ENCODE results near the gene CSK. TPM values are rescaled to one million over a fixed set of nuclear protein-coding genes. Genes with fewer than 3 reads are reported as not detected.

CSK gene
- total RNA-seq, 4 donors from 2014 or later = 30.6 to 130 (median 45.2) TPM

GRCh38 chr15:74825866-74826265, 44.0 kb downstream of the CSK start:
- no peak overlapping the region for H3K4me3 ChIP-seq
- no peak for DNase-seq
- 41 to 62% methylated on average over 6 to 7 of the region's 10 CpGs for WGBS, 2 donors
- no peak overlapping the region for H3K27ac ChIP-seq
- intact Hi-C loops (cut with DNase I) = no loop called here
- no peaks in the 10 kb centered on the region for H3K36me3 ChIP-seq
- H3K9me3 ChIP-seq = no peaks in the 10 kb centered on the region
- H3K27me3 ChIP-seq = peaks cover 0 to 56% (median 2%) of the 10 kb centered on the region in 4 donors
- peaks cover 0 to 9% (median 0%) of the 10 kb centered on the region in 3 donors for H3K4me1 ChIP-seq
- no peak for TF ChIP-seq POLR2A (IDR thresholded peaks at IDR 0.05)
- TF ChIP-seq, protein P1, sequence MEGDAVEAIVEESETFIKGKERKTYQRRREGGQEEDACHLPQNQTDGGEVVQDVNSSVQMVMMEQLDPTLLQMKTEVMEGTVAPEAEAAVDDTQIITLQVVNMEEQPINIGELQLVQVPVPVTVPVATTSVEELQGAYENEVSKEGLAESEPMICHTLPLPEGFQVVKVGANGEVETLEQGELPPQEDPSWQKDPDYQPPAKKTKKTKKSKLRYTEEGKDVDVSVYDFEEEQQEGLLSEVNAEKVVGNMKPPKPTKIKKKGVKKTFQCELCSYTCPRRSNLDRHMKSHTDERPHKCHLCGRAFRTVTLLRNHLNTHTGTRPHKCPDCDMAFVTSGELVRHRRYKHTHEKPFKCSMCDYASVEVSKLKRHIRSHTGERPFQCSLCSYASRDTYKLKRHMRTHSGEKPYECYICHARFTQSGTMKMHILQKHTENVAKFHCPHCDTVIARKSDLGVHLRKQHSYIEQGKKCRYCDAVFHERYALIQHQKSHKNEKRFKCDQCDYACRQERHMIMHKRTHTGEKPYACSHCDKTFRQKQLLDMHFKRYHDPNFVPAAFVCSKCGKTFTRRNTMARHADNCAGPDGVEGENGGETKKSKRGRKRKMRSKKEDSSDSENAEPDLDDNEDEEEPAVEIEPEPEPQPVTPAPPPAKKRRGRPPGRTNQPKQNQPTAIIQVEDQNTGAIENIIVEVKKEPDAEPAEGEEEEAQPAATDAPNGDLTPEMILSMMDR (IDR thresholded peaks at IDR 0.05) = no peak

DNA sequence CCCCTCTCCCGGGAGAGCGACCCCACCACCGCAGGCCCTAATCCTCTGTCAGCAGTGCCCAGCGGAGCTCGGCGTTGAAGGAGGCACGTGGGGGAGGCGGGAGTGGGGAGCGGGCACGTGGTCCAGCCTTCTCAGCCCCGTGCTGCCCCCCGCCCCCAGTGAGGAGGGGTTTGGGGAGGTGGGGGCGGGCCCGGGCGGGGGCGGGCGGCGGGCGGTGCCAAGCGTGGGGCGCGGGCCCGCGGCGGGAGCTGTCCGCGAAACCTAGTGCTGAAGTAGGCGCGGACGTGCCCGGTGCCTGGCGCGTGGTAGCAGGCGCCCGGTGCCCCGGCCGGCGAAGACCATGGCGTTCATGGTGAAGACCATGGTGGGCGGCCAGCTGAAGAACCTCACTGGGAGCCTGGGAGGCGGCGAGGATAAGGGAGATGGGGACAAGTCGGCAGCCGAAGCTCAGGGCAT, 44.5 kb downstream of the CSK start, which contains the start of gene CPLX3:
Gene CPLX3, plus strand, starts transcription at position 264 of the 456 bp plus-strand sequence. Its CDS starts 77 bp downstream, at position 341.
- no peak for DNase-seq
- TF ChIP-seq POLR2A (IDR thresholded peaks at IDR 0.05) = no peak
- TF ChIP-seq, protein P1 (IDR thresholded peaks at IDR 0.05) = no peak
- Histone ChIP-seq H3K36me3 (no peaks in the 10 kb centered on the region), H3K27me3 (peaks cover 0 to 56% (median 2%) of the 10 kb centered on the region in 4 donors), H3K27ac (no peak within 1 kb of the TSS), H3K9me3 (no peaks in the 10 kb centered on the region), H3K4me3 (no peak within 1 kb of the TSS), H3K4me1 (peaks cover 0 to 14% (median 0%) of the 10 kb centered on the region in 3 donors)
- intact Hi-C loops (cut with DNase I) = no loop called here
- WGBS, 2 donors = 7 to 20% methylated on average over 2 to 10 of the region's 44 CpGs

DNA sequence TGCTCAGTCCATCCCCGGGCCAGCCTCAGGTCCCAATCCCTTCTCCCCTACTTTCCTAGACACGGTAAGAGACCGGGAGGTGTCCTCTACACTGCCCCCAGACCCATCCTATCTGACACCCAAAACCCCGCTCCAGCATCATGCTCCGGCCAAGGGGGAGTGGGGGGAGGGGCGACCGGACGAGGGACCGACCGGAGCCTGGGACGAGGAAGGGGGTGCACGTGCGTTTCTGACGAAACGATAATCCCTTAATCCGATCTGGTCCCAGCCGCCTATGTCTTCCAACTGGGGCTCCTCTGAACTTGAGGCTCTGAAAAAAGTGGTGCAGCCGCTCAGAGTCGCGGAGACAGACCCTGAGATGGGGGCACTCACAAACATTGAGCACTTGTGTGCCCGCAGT, 45.0 kb downstream of the CSK start:
- intact Hi-C loops (cut with DNase I) = no loop called here
- peaks cover 0 to 56% (median 2%) of the 10 kb centered on the region in 4 donors for H3K27me3 ChIP-seq
- TF ChIP-seq, protein P1 (IDR thresholded peaks at IDR 0.05) = no peak
- no peak for TF ChIP-seq POLR2A (IDR thresholded peaks at IDR 0.05)
- DNase-seq = no peak
- H3K27ac ChIP-seq = no peak overlapping the region
- H3K36me3 ChIP-seq = no peaks in the 10 kb centered on the region
- peaks cover 0 to 19% (median 0%) of the 10 kb centered on the region in 3 donors for H3K4me1 ChIP-seq
- 14 to 18% methylated on average over 8 to 11 of the region's 21 CpGs for WGBS, 2 donors
- no peaks in the 10 kb centered on the region for H3K9me3 ChIP-seq
- H3K4me3 ChIP-seq = no peak overlapping the region

DNA sequence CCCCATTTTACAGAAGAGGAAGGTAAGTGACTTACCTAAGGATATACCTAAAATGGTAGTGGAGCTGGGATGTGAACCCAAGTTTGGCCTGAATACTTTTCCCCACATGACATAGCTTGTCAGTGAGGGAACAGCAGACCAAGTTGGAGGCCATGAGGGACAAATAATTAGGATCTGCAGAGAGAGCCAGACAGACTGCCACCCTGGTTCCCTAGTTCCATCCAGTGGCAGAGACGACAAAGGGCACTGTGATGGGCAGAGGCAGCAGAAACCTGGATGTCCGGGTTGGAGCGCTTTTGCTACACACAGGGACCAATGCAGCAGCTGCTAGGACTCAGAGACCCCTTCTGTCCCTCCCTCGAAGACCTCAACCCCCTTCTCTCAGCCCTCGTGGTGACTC, 45.7 kb downstream of the CSK start:
- Histone ChIP-seq H3K36me3 (no peaks in the 10 kb centered on the region), H3K4me3 (no peak overlapping the region), H3K4me1 (peaks cover 0 to 23% (median 0%) of the 10 kb centered on the region in 3 donors), H3K9me3 (no peaks in the 10 kb centered on the region), H3K27ac (no peak overlapping the region), H3K27me3 (peaks cover 0 to 56% (median 2%) of the 10 kb centered on the region in 4 donors)
- intact Hi-C loops (cut with DNase I) = no loop called here
- WGBS, 2 donors = 45 to 60% methylated on average over 1 to 5 of the region's 5 CpGs
- DNase-seq = no peak
- TF ChIP-seq, protein P1 (IDR thresholded peaks at IDR 0.05) = no peak
- no peak for TF ChIP-seq POLR2A (IDR thresholded peaks at IDR 0.05)

GRCh38 chr15:74828835-74829234, 47.0 kb downstream of the CSK start:
- DNase-seq = no peak
- intact Hi-C loops (cut with DNase I) = no loop called here
- WGBS, 2 donors = 69 to 76% methylated on average over 4 to 6 of the region's 6 CpGs
- TF ChIP-seq, protein P1 (IDR thresholded peaks at IDR 0.05) = no peak
- TF ChIP-seq POLR2A (IDR thresholded peaks at IDR 0.05) = no peak
- peaks cover 0 to 23% (median 0%) of the 10 kb centered on the region in 3 donors for H3K4me1 ChIP-seq
- no peak overlapping the region for H3K4me3 ChIP-seq
- H3K36me3 ChIP-seq = no peaks in the 10 kb centered on the region
- H3K9me3 ChIP-seq = no peaks in the 10 kb centered on the region
- peaks cover 0 to 56% (median 2%) of the 10 kb centered on the region in 4 donors for H3K27me3 ChIP-seq
- no peak overlapping the region for H3K27ac ChIP-seq

Data from esophagus squamous epithelium (tissue), 5 donors.